ENCODE data around the gene USP20.

Gene USP20

DNA sequence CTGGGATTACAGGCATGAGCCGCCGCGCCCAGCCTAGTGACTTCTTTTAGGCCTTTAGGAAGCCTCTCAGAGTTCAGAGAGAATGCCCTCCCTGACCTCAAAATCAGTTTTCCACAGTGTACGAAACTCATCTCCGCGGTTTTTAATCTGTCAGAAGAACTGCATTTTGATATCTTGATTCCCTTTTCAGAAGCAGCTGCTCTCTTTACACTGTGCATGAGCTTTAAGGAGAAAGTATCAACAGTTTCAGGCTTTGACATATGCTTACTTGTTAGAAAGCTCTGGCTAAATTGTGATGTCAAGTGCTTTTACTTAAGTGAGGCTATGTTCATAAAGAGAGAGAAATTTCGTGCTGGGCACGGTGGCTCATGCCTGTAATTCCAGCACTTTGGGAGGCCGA lies 74.6 kb downstream of the USP20 start:
- CTCF ChIA-PET = interaction anchor here (1.1 kb wide), 1 partner anchor 22 kb away, joined by 3 read pairs; no protein-coding TSS in a partner anchor
- TF ChIP-seq, protein P1, sequence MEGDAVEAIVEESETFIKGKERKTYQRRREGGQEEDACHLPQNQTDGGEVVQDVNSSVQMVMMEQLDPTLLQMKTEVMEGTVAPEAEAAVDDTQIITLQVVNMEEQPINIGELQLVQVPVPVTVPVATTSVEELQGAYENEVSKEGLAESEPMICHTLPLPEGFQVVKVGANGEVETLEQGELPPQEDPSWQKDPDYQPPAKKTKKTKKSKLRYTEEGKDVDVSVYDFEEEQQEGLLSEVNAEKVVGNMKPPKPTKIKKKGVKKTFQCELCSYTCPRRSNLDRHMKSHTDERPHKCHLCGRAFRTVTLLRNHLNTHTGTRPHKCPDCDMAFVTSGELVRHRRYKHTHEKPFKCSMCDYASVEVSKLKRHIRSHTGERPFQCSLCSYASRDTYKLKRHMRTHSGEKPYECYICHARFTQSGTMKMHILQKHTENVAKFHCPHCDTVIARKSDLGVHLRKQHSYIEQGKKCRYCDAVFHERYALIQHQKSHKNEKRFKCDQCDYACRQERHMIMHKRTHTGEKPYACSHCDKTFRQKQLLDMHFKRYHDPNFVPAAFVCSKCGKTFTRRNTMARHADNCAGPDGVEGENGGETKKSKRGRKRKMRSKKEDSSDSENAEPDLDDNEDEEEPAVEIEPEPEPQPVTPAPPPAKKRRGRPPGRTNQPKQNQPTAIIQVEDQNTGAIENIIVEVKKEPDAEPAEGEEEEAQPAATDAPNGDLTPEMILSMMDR (IDR thresholded peaks at IDR 0.05; ENCODE audit: insufficient read depth, low read length, missing control alignments) = no peak
- POLR2A ChIA-PET = interaction anchor here (0.6 kb wide), 1 partner anchor 133 kb away, joined by 3 read pairs; the partner anchor contains the start of gene FNBP1

DNA sequence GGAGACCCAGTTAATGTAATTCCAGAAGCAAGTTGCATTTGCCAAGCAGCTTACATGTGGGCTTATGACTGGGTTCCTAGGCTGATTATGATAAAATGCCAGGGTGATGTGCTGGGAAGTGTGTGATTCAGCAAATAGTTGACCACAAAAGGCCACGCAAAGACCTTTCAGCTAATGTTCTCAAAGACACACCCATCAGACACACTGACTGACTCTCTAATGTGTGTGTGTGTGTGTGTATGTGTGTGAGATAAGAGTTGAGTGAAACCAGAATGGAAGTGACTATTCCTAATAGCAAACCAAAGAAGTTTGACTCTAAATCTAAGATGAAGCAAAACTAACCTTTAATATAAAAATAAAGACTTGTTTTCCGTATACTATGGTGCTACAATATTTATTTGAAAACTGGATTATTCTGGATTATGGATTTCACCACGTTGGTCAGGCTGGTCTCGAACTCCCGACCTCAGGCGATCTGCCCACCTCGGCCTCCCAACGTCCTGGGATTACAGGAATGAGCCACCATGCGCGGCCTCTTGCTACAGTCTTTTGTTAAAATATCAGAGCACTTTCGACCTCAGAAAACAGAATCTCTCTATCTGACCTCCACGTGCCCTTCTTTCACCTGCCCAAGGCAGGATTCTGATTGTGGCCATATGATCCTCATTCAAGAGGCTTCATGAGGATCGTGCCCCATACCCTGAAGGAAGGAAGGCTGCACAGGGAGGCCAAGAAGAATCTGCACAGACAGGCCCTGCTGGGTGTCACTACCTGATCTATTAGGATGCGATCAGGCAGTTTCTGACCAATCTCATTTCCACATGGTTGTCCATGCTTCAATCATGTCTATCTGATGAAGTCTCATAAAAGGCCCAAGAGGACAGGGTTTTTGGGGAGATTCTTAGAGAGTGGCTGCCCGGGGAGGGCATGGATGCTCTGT lies 75.6 kb downstream of the USP20 start:
- no peak overlapping the region for H3K4me3 ChIP-seq (ENCODE audit: low read depth, low read length)
- ChIA-PET CTCF (interaction anchor here (1.1 kb wide), 1 partner anchor 23 kb away, joined by 3 read pairs; no protein-coding TSS in a partner anchor), POLR2A (interaction anchor here (0.6 to 1.0 kb wide), 5 partner anchors 23 to 133 kb away, joined by 3 read pairs; partner anchors contain the start of gene FNBP1)
- DNase-seq (ENCODE audit: low read depth, low spot score) = peak; percentile 100
- TF ChIP-seq, protein P1 (IDR thresholded peaks at IDR 0.05; ENCODE audit: insufficient read depth, low read length, missing control alignments) = no peak

More for the DNA sequence above, 74.6 kb downstream of the USP20 start:
- H3K4me3 ChIP-seq (ENCODE audit: low read depth, low read length) = no peak overlapping the region
- no peak for DNase-seq (ENCODE audit: low read depth, low spot score)

DNA sequence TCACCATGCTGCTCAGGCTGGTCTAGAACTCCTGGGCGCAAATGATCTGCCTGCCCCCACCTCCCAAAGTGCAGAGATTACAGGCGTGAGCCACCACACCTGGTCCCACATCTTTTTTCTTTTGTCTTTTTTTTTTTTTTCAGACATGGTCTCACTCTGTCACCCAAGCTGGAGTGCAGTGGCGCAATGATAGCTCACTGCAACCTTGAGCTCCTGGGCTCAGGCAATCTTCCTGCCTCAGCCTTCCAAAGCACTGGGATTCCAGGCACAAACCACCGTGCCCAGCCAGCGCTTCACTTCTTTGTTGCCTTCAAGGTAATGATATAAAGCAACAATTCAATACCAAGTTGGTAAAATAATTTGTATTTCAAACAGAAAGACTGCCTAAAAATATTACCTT lies 78.8 kb downstream of the USP20 start:
- TF ChIP-seq, protein P1 (IDR thresholded peaks at IDR 0.05; ENCODE audit: insufficient read depth, low read length, missing control alignments) = no peak
- ChIA-PET CTCF (interaction anchor here (1.1 kb wide), 1 partner anchor 11 kb away, joined by 3 read pairs; no protein-coding TSS in a partner anchor), POLR2A (no interaction called here)
- no peak overlapping the region for H3K4me3 ChIP-seq (ENCODE audit: low read depth, low read length)
- no peak for DNase-seq (ENCODE audit: low read depth, low spot score)

DNA sequence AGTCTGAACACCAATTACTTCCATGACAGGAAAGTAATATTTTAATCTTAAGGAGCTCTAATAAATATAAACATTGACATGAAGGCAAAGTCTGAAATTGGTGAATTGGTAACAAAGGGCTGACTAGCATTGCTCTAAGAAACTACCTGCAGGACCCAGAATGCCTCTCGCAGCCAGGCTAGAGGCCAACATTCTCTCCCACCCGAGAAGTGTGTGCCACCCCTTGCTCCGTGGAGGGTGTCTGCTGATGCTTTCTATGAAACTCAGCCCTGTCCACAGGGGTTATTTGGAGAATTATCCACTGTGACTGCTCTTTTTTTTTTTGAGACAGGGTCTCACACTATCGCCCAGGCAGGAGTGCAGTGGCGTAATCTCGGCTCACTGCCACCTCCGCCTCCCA lies 81.4 kb downstream of the USP20 start:
- ChIA-PET POLR2A (no interaction called here), CTCF (interaction anchor here (0.7 to 1.5 kb wide), 3 partner anchors 13 to 32 kb away, joined by 3 to 4 read pairs (median 3); no protein-coding TSS in a partner anchor)
- TF ChIP-seq, protein P1 (IDR thresholded peaks at IDR 0.05; ENCODE audit: insufficient read depth, low read length, missing control alignments) = no peak
- no peak overlapping the region for H3K4me3 ChIP-seq (ENCODE audit: low read depth, low read length)
- no peak for DNase-seq (ENCODE audit: low read depth, low spot score)

DNA sequence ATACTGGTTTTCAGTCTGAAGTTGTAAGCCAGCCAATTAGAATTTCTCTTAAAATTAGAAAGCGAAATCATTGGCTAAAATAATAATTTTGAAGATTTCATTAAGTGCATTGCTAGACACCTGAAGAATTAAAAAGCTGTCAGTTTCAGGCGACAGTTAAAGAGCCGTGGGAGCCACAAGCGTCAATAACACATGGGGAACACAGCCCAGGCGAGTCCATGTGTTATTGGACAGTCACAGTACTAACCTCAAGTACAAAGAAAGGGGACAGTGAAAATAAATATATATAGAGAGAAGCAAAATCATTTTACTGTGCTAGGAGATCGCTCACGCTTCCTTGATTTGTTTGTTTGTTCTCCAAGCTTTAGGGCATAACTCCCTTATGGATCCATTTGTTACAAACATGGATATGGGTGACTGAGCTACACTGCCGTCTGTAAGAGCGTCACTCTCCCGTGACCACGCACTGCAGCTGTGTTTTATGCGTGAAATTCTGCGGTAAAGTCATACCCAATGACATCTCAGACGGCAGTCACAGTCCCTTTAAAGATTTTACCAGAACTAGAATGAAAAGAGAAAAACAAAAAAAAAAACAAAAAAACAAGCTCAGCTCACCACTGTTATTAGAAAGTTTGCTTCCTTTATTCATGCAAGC lies 83.2 kb downstream of the USP20 start:
- ChIA-PET POLR2A (no interaction called here), CTCF (no interaction called here)
- H3K4me3 ChIP-seq (ENCODE audit: low read depth, low read length) = no peak overlapping the region
- TF ChIP-seq, protein P1 (IDR thresholded peaks at IDR 0.05; ENCODE audit: insufficient read depth, low read length, missing control alignments) = no peak
- no peak for DNase-seq (ENCODE audit: low read depth, low spot score)

DNA sequence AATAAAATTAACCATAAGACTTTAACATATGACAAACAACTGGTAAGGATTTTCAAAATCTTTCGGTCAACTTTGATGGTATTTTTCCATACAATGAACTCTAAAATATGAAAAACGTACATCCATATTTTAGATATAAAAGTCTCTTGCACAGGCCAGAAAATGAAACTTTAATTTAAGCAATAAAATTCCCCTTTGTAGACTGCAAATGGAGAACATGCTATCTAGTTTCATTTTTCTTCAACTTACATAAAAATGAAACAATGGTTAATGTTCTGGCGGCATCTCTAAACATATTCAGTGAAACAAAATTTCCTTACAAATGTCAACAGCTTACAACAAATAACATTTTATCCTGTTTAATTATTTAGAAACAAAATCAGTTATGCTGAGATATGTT lies 84.0 kb downstream of the USP20 start:
- H3K4me3 ChIP-seq (ENCODE audit: low read depth, low read length) = no peak overlapping the region
- POLR2A ChIA-PET = no interaction called here
- no peak for DNase-seq (ENCODE audit: low read depth, low spot score)
- CTCF ChIA-PET = no interaction called here
- TF ChIP-seq, protein P1 (IDR thresholded peaks at IDR 0.05; ENCODE audit: insufficient read depth, low read length, missing control alignments) = no peak
